HG02642 (cell line): ENCODE measurements around the gene CDRT4.
"Not testable (repeated sequence)": the region's sequence is repeated elsewhere in the genome, so short reads cannot be mapped to it uniquely, and the experiment has no call there.

Source experiments
- ATAC-seq: cut with Tn5 transposase; IDR thresholded peaks from one replicate; pipeline ENCODE4 v1.9.1; 2021; ENCODE audit warnings: mild to moderate bottlenecking; ENCODE audit not compliant: unreplicated experiment, poor library complexity

The CDRT4 gene

DNA sequence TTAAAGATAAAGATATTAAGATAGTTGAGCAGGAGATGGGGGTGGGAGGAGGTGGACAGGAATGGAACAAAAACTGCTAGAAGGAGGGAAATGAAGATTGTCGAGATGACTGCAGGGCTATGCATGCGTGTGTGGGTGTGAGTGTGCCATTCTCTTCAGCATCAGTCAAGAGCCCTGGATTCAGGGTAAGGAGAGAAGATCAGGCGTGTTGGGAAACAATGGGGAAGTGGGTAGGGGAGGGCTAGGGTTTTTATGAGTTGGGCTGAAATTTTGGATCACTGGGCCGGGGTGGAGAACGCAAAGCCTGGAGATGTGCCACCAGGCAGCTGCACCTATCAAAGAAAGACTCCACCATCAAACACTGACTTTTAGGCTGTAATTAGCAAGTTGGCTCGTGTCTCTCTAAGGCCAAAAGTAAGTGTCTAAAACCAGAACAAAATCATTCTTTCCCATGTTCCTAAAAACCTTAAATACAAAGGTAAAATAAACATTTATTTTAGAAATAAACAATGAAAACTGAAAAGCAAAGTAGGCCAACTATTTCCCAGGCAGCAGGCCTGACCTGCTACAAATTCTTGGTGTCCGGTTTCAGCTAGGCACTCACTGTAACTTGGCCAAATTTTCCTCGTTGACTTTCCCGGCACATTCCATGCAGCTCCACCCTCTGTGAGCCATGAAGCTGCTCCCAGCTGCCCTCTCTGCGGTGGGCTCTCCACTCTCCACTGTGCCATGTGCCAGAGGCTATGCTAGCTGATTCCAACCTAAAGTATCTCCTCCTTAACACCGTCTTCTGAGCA lies 4.2 kb downstream of the CDRT4 start:
- no peak for ATAC-seq

DNA sequence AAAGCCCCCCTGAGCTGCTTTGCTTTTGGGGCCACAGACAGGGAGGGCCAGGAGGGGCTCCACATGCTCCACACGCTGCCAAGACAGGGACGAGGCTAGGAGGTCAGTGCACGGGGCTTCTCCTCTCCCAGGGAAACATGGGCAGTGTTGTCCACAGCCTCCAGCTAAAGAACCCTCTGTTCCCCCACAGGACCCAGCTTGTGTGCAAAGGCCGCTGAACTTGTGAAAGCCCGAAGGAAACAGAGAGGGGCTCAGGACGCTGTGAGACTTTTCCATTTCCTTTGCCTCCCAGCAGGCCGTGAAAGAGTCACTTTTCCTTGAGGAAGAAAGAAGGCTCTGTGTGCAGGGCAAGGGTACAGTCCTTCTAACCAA lies 9.7 kb downstream of the CDRT4 start:
- ATAC-seq, result no peak

DNA sequence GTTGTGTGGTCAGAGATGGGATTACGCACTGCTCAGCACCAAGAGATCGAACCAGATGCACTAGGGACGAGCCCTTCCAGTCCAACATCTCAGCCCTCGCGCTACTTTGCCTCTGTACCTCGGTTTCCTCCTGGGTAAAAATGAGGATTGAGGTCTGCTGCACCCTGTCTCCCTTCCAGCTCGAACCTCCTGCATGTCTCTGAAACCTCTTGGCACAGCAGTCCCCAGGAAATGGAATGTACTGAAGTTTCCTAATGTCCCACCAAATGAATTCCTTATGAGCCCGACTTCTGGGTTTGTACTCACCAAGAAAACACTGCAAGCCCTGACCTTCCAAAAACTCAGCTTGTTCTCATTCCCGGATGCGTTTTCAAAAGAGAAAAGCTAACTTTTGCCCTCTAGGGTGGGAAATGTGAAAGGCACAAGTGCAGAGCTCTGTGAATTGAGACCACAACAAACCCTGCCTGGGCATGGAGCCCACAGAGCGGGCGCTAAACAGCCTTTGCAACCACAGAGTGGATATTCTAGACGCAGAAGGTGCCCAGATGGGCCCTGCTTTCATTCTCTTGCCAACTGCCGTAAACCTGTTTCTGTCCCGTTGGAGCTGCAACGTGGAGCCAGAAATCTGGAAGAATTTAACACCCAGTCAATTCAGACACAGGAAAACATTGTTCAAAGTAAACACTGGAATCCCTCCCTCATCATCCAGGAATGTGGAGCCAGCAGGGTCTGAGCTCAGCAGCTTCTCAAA lies 10.3 kb downstream of the CDRT4 start:
- ATAC-seq, result no peak

DNA sequence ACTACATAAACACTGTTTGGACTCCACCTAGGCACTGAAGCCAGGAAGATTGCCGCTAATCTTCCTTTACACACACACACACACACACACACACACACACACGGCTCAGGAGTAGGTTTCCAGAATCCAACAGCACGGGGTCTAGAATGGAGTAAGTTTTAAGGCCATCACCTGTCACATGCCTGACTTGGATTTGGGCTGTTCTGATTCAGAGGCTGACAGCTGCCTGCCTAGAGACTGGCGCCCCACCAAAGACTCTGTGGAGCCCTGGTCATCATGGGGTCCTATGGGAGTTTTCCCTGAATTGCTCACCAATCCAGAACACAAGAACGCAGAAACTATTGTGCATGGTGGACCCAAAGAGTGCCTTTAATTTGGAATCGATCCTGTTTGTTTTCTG lies 10.9 kb downstream of the CDRT4 start:
- no peak for ATAC-seq

DNA sequence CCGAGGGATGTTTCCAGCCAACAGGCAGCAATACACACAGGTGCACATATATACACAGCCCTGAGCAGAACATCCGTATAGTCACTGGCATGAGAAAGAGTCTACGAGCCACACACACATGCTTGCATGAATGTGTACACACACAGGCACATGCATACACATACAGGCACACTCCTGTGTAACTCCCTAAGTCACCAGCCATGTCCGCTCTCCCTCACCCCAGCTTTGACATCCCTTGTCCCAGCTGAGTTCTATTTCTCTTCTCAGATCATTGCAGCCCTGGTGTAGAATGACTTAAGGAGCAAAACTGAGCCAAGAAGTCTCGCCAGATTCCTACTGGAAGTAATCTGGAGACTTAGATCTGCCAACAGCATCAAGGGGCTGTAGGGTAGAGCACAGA lies 13.1 kb downstream of the CDRT4 start:
- no peak for ATAC-seq

DNA sequence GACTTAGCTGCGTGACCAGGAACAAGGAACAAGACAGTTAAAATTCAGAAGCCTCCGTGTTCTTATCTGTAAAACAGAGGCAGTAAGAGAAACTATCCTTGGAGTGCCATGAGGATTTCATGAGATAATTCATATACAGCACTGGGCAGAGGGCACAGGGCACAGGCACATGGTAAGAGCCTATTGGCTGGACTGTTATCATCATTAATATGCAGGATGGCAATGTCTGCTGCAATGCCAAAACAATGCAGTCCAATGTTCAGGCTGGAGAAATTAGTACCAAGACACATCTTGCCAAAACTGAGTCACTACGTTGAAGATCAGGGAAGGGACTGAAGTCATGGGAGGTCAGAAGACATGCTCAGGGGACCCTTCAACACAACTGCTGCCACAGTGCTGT lies 13.6 kb downstream of the CDRT4 start:
- ATAC-seq, result no peak

DNA sequence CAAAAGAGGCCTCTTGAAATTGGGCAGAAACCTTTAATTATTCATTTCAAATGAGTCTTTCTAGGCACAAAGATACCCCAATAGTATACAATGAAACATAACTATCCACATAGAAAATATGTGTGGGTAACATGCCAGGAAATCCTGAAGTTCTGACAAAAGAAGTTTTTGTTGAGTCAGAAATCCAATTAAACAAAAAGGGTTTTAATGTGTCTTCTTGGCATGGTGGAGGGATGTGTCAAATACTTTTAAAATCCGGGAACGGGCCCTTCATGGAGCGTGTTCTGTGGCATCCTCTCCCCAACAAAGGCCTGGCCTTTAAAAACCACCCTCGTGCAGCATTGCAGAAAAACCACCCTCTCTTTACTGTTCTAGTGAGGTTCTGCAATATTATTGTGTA lies 14.2 kb downstream of the CDRT4 start:
- no peak for ATAC-seq

DNA sequence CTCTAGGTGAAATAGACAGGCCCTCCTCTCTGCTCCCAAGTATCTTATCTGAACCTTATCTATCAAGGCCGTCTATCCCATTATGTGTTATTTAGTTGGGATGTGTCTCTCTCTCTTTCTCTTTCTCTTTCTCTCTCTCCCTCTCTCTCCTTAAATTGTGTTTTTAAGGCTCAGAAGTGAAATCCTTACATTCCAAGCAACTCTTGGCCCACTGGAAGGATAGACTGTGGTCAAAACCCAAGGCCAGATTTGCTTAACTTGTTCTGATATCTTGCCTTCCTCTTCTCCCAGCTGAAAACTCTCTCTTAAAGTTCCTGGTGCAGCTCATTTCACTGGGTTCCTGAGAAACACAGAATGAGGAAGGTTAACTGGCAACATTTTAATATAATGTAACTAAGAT lies 14.7 kb downstream of the CDRT4 start:
- ATAC-seq, result no peak

DNA sequence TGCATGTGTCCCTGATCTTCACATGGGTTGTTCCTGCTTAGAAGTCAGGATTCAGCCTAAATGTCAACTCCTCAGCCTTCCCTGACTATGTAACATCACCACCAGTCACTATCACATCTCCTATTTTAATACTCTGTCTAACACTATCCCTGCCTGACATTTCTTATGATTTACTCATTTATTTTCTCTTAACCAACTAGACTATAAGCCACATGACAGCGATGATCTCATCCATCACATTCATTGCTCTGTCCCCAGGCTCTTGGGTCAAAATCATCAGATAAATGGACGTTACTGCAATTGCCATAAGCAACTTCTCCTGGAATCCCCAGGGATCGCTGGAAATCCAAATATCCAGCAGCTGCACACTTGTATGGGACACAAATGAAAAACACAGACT lies 15.7 kb downstream of the CDRT4 start:
- ATAC-seq, result no peak

DNA sequence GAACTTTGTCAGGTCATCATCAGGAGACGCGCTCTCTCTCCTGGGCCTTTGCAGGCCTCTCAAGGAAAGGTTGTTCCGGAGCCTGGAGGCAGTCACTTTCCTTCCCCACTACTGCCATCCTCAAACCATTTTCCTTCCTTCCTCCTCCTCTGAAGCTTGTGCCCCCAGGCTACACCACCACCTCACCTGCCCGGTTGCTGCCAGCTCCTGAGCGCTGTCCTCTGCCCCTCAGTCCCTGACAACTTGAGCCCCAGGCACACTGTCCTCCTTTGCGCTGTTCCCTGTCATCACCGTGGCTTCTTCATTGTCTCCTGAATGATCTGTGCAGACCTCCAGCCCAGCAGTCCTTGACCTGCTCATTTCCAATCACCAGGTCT lies 18.9 kb downstream of the CDRT4 start:
- no peak for ATAC-seq

DNA sequence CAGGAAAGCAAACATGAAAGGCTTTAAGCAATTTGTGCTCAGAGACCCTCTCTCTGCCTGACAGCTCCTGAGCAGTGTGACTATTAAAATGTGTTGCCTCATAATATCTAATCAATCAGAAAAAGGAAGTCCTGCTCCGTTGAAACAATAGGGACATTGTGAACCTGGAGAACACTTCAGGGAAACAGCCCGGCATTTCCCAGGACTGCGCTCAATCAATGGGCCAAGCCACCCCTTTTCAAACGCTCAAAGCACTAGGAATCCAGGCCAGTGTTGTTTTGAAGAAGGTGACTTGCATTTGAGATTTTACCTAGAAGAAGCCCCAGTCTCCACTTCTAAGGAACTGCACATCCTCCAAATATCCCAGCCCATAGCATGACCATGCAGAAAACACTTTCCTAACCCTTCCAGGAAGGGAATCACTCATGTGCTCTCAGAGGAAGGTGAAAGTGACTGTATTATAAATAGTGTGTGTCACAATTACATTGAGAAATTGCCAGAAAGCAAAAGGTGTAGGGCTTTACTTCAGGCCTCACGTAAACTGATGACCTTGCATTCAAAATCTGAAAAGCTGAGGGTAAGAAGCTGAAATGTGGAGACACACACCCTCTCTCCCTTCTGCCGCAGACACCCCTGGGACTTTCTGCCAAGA lies 19.4 kb downstream of the CDRT4 start:
- ATAC-seq, result no peak

DNA sequence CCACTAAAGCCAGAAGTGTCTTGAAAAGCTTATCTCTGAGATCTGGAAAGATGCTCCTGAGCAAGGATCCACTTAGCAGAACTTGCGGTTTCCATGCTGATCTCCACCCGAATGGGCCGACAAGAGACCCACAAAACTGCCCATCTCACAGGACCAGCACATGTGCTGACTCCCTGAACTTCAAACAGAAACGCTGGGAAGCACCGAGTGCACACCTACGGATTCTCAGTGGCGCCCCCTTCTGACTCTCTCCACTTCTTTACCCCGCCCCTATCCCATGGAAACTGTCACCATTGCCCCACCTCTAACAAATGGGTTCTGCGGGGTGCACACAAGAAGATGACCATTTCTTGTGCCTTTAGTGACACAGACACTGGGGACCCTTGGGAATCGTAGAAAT lies 21.4 kb downstream of the CDRT4 start:
- no peak for ATAC-seq

DNA sequence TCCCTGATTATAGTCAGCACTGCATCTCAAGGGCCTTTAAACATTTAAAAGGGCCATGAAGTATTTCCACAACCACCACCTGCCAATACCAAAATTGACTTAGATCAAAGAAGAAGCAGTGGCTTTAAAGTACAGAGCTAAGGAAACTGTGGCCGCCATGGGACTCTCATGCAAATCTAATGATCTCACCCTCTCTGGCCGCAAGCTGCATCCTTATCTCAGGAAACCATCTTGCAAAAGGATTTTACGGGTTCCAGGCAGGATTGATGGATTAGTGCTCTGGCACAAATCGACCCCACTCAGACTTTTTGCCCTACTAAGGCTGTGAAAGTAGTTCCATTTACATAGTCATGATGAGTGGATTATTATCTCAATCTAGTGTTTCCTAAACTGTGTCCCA lies 22.6 kb downstream of the CDRT4 start:
- ATAC-seq, result no peak

DNA sequence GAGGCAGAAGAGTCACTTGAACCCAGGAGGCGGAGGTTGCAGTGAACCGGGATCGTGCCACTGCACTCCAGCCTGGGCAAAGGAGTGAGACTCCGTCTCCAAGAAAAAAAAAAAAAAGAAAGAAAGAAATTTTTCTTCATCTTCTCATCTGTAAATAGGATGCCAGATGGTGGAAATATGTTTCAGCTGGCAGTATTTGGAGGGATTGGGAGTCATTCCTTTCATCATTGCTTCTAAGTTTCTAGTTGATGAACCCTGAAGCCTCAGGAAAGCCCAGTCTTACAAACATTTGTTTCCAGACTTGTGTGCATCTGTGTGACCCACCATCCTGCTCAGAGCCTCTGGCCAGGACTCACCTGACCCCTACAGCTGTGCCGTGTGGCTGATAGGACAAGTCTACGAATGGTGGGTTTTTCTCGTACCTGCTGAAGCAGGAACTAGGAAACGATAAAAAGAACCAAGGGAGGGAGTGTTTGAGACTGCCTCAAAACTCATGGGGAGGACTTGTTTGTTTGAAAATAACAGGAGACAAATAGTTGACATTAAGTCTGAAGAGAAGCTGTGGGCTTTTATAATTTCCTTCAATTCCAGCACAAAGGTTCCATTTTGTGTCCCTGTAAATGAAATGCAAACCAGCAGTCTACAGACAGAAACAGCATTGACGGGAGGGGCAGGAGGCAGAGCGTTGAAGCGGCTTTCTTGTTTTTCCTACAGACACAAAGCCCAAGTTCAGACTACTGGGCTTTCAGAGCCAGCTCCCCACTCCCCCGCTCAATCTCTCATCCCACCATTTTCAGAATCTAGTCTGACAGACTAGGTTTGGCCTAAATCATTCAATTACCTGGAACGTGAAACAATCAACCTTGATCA lies 24.9 kb downstream of the CDRT4 start:
- no peak for ATAC-seq

DNA sequence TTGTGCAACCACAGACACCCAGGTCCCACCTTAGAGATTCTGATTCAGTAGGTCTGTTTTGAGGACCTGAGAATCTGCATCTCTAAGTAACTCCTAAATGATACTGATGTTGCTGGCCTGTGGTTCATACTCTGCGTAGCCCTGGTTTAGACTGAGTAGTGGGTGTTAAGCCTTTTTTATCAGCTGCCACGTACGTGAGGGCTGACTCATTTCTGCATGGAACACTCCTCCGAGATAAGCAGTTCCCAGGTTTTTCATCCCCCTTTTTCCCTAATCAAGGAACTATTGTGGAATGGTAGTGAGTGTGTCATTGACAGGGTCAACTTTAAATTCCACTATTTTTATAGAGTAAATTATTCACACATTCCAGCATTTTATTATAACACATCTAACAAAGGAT lies 26.1 kb downstream of the CDRT4 start:
- no peak for ATAC-seq

DNA sequence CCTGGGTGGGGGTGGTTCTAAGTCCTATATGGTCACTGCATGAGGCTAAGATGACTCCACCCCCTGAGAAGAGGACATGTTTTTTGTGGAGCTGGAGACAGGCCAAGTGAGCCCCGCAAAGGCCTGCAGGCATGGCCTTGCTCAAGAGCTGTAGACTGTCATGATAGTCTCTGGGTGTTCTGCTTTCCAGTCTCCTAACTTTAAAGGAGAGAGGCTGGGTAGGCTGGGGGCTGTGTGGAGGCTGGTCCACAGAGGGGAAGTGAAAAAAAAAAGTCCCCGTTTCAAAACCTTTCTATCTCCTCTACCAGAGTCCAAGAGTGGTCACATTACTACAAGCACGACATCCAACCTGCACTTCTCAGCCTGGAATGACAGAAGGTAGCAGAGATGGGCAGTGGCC lies 27.1 kb downstream of the CDRT4 start:
- ATAC-seq, result no peak

DNA sequence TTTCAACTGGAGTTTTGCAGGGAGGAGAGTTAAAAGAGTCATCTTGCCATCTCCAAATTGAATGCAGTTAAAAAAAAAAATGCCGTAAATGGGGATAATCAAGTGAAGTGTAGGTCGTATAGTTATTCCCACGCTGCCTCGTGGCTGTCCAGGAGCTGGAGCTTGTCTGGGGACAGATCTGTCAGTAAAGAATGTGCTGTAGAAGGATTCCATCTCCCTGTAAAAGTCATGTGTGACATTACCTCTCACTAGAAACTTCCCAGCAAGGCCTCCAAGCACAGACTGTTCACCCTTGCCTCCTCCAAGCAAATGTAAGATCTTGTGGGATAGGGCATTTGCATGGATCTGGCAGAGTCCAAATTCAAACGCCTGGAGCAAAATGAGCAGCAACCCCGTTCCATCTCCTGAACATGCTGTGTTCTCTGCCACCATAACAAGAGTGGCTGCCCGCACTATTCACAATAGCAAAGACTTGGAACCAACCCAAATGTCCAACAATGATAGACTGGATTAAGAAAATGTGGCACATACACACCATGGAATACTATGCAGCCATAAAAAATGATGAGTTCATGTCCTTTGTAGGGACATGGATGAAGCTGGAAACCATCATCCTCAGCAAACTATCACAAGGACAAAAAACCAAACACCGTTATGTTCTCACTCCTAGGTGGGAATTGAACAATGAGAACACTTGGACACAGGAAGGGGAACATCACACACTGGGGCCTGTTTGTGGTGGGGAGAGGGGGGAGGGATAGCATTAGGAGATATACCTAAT lies 28.0 kb downstream of the CDRT4 start:
- ATAC-seq, result not testable (repeated sequence)

DNA sequence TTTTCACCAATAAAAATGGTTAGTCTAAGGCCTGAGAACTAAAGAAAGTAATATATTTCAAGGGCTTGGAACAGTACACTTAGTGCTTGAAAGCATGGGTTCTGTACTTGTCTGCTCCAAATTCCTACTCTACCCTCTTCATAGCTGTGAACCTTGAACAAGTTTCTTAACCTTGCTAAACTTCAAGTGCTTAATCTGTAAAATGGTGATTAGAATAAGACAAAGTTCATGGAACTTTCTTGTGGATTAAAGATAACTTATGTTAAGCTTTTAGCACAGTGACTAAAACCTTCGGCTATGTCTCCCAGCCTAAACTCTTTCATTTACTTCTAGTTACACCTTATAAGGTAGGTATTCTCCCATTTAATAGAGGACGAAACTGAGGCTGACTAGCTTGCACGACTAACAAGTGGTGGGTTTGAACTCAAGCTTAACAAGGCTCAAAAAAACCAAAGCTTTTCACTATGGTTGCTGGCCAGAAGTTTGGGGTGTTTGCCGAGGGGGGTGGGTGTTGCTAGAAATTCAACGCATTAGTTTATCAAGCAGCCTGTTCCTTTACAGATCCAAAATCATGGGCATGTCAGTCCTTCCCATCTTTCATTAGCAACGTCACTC lies 28.8 kb downstream of the CDRT4 start:
- no peak for ATAC-seq

DNA sequence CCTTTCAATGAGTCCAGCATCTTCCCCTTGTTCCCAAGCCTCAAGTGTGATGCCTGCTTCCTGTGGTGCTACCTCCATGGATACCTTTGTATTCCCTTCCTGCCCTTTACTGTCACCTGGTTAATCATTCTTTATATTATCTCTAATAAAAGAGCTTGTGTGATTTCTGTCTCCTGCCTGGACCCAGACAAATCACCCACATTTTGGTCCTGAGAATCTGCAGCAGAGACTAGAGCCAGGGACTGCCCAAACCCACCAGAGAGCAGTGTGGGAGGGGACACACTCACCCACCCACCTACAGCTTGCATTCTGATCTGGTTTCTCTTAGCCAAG lies 30.2 kb downstream of the CDRT4 start:
- no peak for ATAC-seq
